IMR-90 (cell line): ENCODE data around the gene ABLIM3.

ENCODE experiments used
- BHLHE40 ChIP-seq: fragments of 150-350 bp; IDR thresholded peaks from 2 replicates; pipeline ENCODE4 v1.6.1; 2016; ENCODE audit warnings: mild to moderate bottlenecking, low read depth, low read length
- CEBPB ChIP-seq: IDR thresholded peaks from 2 replicates; pipeline ENCODE4 v1.6.1; 2012; ENCODE audit warnings: low read depth, low read length, improper control_type of control experiment
- CHD1 ChIP-seq: IDR thresholded peaks from 2 replicates; pipeline ENCODE4 v1.6.1; 2012; ENCODE audit warnings: low read depth, low read length, improper control_type of control experiment
- MAFK ChIP-seq: IDR thresholded peaks from 2 replicates; pipeline ENCODE4 v1.6.1; 2012; ENCODE audit warnings: low read depth, low read length, improper control_type of control experiment
- MAZ ChIP-seq: IDR thresholded peaks from 2 replicates; pipeline ENCODE4 v1.6.1; 2012; ENCODE audit warnings: low read depth, mild to moderate bottlenecking, low read length, improper control_type of control experiment, moderate library complexity, borderline replicate concordance
- MXI1 ChIP-seq: IDR thresholded peaks from 2 replicates; pipeline ENCODE4 v1.6.1; 2012; ENCODE audit warnings: low read depth, mild to moderate bottlenecking, low read length, moderate library complexity, borderline replicate concordance
- NFE2L2 ChIP-seq: fragments of 150-350 bp; IDR thresholded peaks from 2 replicates; pipeline ENCODE4 v1.6.1; 2016; ENCODE audit warnings: low read depth, mild to moderate bottlenecking, low read length
- POLR2A ChIP-seq: IDR thresholded peaks from 2 replicates; pipeline ENCODE4 v1.6.1; 2012; ENCODE audit warnings: mild to moderate bottlenecking, low read depth, low read length
- RAD21 ChIP-seq: IDR thresholded peaks from 2 replicates; pipeline ENCODE4 v1.6.1; 2012; ENCODE audit warnings: low read length, improper control_type of control experiment
- SMC3 ChIP-seq: fragments of 150-350 bp; IDR thresholded peaks from 2 replicates; pipeline ENCODE4 v1.6.1; 2016; ENCODE audit warnings: low read depth, mild to moderate bottlenecking, antibody characterized with exemption, low read length, moderate library complexity
- TF ChIP-seq, protein P1 (sequence below): conservative IDR thresholded peaks from 2 replicates; pipeline ENCODE4 v1.5.1; 2012; ENCODE audit warnings: mild to moderate bottlenecking, low read depth, low read length, improper control_type of control experiment
- TF ChIP-seq, protein P2 (sequence below): fragments of 150-350 bp; IDR thresholded peaks from 2 replicates; pipeline ENCODE4 v1.6.1; 2016; ENCODE audit warnings: low read depth, mild to moderate bottlenecking, low read length, moderate library complexity, borderline replicate concordance
- TF ChIP-seq, protein P3 (sequence below): fragments of 150-350 bp; IDR thresholded peaks from 2 replicates; pipeline ENCODE4 v1.6.1; 2017; ENCODE audit warnings: mild to moderate bottlenecking, antibody characterized with exemption, low read length, low read depth

DNA sequence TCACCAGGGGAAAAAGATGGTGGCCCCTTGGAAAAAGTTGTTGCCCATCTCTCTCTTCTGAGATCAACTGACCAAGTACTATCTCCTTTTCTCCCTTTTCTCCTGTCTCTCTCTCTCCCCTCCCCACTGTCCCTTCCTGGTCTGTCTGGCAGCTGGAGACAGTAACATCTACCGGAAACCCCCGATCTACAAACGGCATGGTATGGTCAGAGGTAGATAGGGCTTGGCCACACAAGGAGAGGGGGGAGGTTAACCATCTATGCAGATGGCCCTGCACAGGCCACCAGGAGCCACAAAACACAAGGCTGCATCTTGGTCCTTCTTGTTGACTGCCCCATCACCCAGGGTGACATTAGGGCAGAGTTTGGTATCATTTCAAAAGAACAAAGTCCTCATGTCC lies 101.0 kb downstream of the ABLIM3 start:
- TF ChIP-seq POLR2A, result no peak
- TF ChIP-seq, protein P1, sequence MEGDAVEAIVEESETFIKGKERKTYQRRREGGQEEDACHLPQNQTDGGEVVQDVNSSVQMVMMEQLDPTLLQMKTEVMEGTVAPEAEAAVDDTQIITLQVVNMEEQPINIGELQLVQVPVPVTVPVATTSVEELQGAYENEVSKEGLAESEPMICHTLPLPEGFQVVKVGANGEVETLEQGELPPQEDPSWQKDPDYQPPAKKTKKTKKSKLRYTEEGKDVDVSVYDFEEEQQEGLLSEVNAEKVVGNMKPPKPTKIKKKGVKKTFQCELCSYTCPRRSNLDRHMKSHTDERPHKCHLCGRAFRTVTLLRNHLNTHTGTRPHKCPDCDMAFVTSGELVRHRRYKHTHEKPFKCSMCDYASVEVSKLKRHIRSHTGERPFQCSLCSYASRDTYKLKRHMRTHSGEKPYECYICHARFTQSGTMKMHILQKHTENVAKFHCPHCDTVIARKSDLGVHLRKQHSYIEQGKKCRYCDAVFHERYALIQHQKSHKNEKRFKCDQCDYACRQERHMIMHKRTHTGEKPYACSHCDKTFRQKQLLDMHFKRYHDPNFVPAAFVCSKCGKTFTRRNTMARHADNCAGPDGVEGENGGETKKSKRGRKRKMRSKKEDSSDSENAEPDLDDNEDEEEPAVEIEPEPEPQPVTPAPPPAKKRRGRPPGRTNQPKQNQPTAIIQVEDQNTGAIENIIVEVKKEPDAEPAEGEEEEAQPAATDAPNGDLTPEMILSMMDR, result no peak
- TF ChIP-seq, protein P2, sequence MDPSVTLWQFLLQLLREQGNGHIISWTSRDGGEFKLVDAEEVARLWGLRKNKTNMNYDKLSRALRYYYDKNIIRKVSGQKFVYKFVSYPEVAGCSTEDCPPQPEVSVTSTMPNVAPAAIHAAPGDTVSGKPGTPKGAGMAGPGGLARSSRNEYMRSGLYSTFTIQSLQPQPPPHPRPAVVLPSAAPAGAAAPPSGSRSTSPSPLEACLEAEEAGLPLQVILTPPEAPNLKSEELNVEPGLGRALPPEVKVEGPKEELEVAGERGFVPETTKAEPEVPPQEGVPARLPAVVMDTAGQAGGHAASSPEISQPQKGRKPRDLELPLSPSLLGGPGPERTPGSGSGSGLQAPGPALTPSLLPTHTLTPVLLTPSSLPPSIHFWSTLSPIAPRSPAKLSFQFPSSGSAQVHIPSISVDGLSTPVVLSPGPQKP, result no peak
- no peak for TF ChIP-seq MXI1
- TF ChIP-seq RAD21, result no peak
- TF ChIP-seq SMC3, result no peak
- no peak for TF ChIP-seq BHLHE40
- TF ChIP-seq CEBPB, result no peak
- TF ChIP-seq, protein P3, sequence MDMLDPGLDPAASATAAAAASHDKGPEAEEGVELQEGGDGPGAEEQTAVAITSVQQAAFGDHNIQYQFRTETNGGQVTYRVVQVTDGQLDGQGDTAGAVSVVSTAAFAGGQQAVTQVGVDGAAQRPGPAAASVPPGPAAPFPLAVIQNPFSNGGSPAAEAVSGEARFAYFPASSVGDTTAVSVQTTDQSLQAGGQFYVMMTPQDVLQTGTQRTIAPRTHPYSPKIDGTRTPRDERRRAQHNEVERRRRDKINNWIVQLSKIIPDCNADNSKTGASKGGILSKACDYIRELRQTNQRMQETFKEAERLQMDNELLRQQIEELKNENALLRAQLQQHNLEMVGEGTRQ, result no peak
- no peak for TF ChIP-seq CHD1
- TF ChIP-seq NFE2L2, result no peak
- no peak for TF ChIP-seq MAZ
- TF ChIP-seq MAFK, result no peak
